ENCODE data around the gene TSNAX.

The TSNAX gene

DNA sequence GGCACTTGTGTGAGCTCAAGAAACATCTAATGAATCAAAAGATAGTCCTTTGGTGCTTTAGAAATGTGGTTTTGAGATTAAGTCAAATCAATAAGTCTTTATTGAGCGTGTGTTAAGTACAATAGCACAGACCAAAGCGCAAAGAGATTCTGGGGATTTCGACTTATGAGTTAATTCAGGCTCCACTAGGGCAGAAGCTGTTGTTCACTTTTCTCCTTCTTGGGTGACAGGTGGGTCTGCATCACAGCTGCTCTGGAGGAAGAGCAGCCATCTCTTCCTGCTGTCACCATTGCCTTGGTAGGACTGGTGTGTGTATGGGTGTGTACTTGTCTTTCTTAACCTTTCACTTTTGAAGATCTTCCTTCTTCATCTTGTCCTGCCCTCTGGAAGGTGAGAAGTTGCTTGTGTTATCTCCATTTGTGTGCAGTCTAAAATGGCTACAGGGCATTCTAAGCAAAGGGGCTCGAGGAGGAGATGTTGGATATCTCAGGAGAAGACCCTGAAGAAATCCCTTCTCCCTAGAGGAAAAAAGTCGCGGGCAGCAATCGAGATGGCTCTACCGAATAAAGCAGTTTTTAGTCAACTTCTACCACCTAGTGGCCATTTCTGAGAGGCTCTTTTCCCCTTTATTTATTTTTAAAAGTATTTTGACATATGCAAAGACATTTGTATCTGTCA is 75.3 kb downstream of the TSNAX start:
- no peak for DNase-seq

- no peak for DNase-seq
These were observed 75.8 kb downstream of the TSNAX start for GRCh38 chr1:231604276-231604621.

GRCh38 chr1:231605149-231606100 is 77.0 kb downstream of the TSNAX start:
- no peak for DNase-seq

DNA sequence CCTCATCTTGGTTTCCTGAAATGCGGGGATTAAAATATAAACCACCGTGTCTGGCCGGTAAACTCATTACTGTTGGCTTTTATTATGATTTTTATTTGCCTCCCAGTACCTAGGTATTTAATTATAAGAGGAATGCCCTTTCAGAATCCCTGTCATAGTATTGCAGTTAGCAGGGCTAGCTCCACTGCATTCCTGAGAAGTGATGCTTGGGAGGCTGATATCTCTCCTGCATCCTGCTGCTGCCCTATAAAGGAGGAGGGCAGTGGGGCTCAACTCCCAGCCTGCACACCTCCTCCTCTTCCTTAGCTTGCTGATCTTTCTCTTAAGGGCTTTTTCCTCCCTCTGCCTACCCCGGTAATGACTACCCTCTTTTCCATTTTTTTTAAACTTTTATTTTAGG is 78.2 kb downstream of the TSNAX start:
- no peak for DNase-seq

- DNase-seq = no peak
These were observed 81.9 kb downstream of the TSNAX start for GRCh38 chr1:231610388-231610787.

DNA sequence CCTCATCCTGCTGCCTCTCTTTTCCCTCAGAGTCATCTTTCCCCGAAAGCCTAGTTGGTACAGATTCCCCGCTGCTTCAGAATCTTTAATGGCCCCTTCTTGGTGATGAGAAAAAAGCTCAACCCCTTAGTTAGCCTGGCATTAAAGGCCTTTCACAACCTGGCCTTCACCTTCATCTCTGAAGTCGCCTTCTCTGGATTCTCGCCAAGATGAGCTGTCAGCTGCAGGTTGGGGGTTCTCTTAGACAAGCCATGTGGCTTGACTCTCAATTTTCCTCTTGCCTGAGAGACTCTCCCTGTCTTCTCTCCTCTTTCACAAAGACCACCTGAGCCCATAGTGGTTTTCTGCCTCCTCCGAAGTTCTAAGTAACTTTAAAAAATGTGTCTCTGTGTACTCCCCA is 82.6 kb downstream of the TSNAX start:
- no peak for DNase-seq

DNA sequence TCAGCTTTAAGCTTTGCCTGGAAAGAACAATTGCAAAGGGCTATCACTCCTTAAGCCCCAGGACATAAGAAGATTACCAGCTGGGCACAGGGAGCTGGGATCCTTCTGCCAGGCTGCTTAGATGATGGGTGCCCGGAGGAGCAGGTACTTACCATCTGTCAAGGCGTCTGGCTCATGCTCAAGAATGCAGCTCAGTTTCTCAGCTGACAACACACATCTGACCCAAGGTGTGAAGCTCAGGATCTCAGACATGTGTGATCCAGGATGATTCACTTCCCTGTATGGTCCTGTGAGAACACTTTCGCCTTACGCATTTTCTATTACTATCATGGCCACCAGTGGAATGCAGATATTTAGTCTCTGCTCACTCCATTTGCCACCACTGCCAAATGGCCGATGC is 83.4 kb downstream of the TSNAX start:
- DNase-seq = no peak

GRCh38 chr1:231612393-231613089 is 84.1 kb downstream of the TSNAX start:
- no peak for DNase-seq

GRCh38 chr1:231613419-231614349 is 85.2 kb downstream of the TSNAX start:
- no peak for DNase-seq
